ENCODE data around the gene FKBP9.

GRCh38 chr7:33024189-33024757 lies 67.0 kb downstream of the FKBP9 start:
- TF ChIP-seq MAX (IDR thresholded peaks at IDR 0.05) (no peak), EZH2 (IDR thresholded peaks at IDR 0.05; ENCODE audit: low read depth, low read length, severe bottlenecking) (no peak), POLR2AphosphoS5 (IDR thresholded peaks at IDR 0.05; ENCODE audit: low read depth, low read length) (no peak)

Data from H1 (cell line).